GM19099 (cell line): Measurements from ENCODE around the gene C2orf80.

Experiments used
- POLR2A ChIP-seq: IDR thresholded peaks from 3 replicates; pipeline ENCODE4 v1.6.1; 2011; ENCODE audit warnings: low read depth; ENCODE audit not compliant: insufficient read length; ENCODE audit errors: extremely low read depth

The C2orf80 gene

GRCh38 chr2:208183972-208184705 is 5.7 kb downstream of the C2orf80 start:
- TF ChIP-seq POLR2A = no peak

DNA sequence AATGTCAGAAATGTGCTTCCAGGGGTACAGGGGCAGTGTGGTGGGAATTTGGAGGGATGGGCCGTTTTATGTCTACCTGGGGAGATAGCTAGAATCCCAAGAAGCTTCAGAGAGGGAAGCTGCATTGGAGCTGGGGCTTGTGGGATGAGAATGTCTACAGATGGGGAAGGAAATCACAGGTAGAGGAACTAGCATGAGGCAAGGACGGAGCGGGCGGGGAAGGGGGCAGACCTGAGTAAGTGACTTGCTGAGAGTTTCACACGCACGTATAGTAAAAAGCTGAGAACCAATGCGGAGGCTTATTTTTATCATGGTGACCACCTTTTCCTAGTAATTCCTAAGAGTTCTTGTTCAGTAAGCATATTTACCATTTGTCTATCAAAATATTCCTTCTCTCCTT is 6.3 kb downstream of the C2orf80 start:
- TF ChIP-seq POLR2A = no peak

DNA sequence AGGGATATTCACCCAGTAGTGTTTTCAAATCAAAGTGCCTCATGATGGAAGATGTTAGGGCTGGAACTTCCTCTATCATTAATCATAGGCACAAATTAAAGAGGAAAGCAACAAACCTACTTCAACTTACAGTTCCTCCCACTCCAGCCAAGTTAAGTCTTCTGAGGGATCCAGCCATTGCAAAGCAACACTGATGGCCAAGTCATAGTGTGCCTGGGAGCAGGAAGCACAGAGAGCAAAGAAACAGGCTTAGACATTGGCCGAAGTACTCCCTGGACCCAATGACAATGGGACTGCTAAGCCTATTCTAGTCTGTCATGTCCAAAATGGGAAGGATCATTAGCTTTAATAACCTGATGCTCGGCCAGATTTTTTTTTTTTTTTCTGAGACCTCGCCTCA is 7.0 kb downstream of the C2orf80 start:
- no peak for TF ChIP-seq POLR2A

DNA sequence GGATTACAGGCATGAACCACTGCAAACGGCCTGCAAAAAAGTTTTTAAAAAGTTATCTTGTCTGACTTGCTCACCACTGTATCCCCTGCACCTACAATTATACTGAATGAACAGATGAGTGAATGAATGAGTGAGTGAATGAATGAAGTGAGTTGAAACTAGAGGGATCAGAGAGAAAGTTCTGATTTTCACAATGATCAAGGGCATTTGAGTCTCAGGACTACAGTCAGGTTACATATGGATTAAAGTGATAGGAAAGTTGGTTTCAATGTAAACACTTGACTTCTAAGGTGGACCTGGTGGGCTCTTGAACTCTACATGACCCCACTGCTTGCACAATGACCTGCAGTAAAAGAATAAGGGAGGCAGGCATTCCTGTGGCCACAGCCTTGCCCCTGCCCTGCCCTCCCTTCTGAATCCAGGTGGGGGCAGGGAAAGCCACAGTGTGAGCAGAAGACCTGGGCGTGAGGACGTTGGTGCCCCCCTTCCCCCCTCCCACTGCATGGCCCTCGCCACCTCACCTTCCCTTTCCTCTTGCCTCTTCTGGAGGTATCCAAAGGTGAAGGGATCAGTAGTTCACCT is 10.7 kb downstream of the C2orf80 start:
- TF ChIP-seq POLR2A = no peak

GRCh38 chr2:208175840-208176153 is 14.0 kb downstream of the C2orf80 start:
- TF ChIP-seq POLR2A = no peak

- no peak for TF ChIP-seq POLR2A
Observed at GRCh38 chr2:208175069-208175839, 14.6 kb downstream of the C2orf80 start.

- no peak for TF ChIP-seq POLR2A
Observed at GRCh38 chr2:208174144-208174543, 15.7 kb downstream of the C2orf80 start.

DNA sequence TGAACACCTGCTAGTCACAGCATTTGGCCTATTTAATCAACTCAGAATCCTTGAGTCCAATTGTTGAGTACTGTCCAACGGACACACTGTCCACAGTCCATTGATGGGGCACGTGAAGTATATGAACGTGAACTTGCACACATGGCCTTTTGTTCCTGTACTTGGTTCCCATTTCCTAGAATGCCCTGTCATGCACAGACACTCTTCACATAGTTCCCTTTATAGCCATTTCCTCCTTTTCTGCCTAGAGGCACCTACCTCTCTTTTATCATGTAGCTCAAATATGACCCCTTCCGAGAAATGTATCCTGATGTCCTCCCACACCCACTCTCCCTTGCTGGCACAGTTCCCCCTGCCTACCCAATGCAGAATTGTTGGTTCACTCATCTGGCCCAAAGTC is 17.7 kb downstream of the C2orf80 start:
- TF ChIP-seq POLR2A = no peak

GRCh38 chr2:208164951-208165755 is 24.7 kb downstream of the C2orf80 start:
- no peak for TF ChIP-seq POLR2A

- TF ChIP-seq POLR2A = no peak
Observed at GRCh38 chr2:208163489-208163888, 26.3 kb downstream of the C2orf80 start, which contains the start of gene CRYGA. TSS of gene CRYGA (minus strand) at chr2:208163589. CDS start at chr2:208163556, 33 bp downstream.

- no peak for TF ChIP-seq POLR2A
Observed at GRCh38 chr2:208156439-208156838, 33.4 kb downstream of the C2orf80 start.

GRCh38 chr2:208153156-208153555 is 36.7 kb downstream of the C2orf80 start:
- TF ChIP-seq POLR2A = no peak

DNA sequence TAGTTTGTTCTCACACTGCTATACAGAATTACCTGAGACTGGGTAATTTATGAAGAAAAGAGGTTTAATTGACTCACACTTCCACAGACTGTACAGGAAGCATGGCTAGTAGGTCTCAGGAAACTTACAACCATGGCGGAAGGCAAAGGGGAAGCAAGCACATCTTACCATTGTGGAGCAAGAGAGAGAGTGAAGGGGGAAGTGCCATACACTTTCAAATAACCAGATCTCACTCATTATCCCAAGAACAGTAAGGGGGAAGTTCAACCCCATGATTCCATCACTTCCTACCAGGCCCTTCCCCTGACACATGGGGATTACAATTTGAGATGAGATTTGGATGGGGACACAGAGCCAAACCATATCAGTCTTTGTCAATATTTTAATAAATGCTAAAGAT is 38.9 kb downstream of the C2orf80 start:
- no peak for TF ChIP-seq POLR2A

DNA sequence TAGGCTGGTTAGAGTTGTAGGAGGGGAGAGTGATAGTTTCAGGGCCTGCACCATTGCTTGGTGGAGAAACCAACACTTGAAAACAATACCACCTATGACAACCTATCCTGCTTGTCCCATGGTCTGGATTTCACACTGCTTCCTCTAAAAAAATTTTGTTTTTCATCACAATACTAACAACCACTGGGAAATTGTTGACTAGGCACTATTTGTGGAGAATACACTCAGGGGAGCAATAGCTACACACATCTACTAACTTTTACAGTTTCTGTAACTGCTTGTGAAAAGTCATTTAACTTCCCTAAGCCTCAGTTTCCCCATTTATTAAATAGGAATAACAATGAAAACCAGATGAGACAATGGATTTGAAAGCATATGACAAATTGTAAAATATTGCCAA is 39.7 kb downstream of the C2orf80 start:
- no peak for TF ChIP-seq POLR2A

- TF ChIP-seq POLR2A = no peak
Observed at GRCh38 chr2:208148803-208149202, 41.0 kb downstream of the C2orf80 start.
